Adrenal gland (tissue), 12 donors: ENCODE results near the gene TRAF2. TPM values are rescaled to one million over a fixed set of nuclear protein-coding genes. Genes with fewer than 3 reads are reported as not detected.

Source experiments
- DNase-seq, 7 donors: peaks; one replicate each; pipeline ENCODE4 v3.0.0-alpha.2; 2019 to 2020
- H3K27ac ChIP-seq, 5 donors: fragments of 200-600 bp; sonication (generic) in 4 of 5; 1 replicate in 3 of 5; 2 replicates in 2 of 5; pipeline versions ENCODE4 v1.5.1 to v1.8.0; 2016 to 2020; ENCODE audit warnings: mild to moderate bottlenecking in 1 of 5
- H3K27me3 ChIP-seq: fragments of 200-600 bp; 2 replicates; pipeline ENCODE4 v1.8.0; 2021
- H3K36me3 ChIP-seq, 2 donors: fragments of 200-600 bp; replicated peaks in 1 of 2; 1 replicate in 1 of 2; 2 replicates in 1 of 2; pipeline versions ENCODE4 v1.5.1 to v1.8.0; 2018 to 2022
- H3K4me1 ChIP-seq, 2 donors: fragments of 200-600 bp; replicated peaks in 1 of 2; 1 replicate in 1 of 2; 2 replicates in 1 of 2; pipeline versions ENCODE4 v1.5.1 to v1.8.0; 2018 to 2021
- H3K4me3 ChIP-seq, 4 donors: fragments of 200-600 bp; sonication (generic) in 3 of 4; one replicate each; pipeline ENCODE4 v1.5.1; 2016 to 2018
- H3K9me3 ChIP-seq, 3 donors: fragments of 200-600 bp; sonication (generic) in 1 of 3; replicated peaks in 1 of 3; 1 replicate in 2 of 3; 2 replicates in 1 of 3; pipeline versions ENCODE4 v1.5.1 to v1.8.0; 2016 to 2021
- CTCF ChIP-seq, 6 experiments: fragments of 450-650 bp in 4 of 6; fragments of 200-600 bp in 2 of 6; sonication (generic) in 1 of 6; IDR thresholded peaks; 1 replicate in 5 of 6; 2 replicates in 1 of 6; pipeline versions ENCODE4 v1.5.1 to v1.8.0; 2016 to 2021; ENCODE audit warnings: antibody characterized with exemption in 6 of 6, mild to moderate bottlenecking in 2 of 6, moderate library complexity in 1 of 6
- POLR2A ChIP-seq, 2 donors: fragments of 450-650 bp; IDR thresholded peaks; one replicate each; pipeline ENCODE4 v1.6.1; 2017; ENCODE audit warnings: antibody characterized with exemption in 2 of 2, mild to moderate bottlenecking in 2 of 2, moderate library complexity in 1 of 2
- WGBS, 4 donors: extraction: QIAGEN DNeasy Blood & Tissue Kit in 2 of 4; methylation state at CpG; one replicate each; pipeline versions ENCODE4 v1.1.5 to v1.1.7; 2013 to 2017; 5-methylcytosine and 5-hydroxymethylcytosine counted together
- intact Hi-C, 2 donors: fragments of 100-400 bp; cut with DNase I; formaldehyde crosslinking; loops; one replicate each; pipeline versions ENCODE4 v1.14.1 to v1.15.0; 2022 to 2023
- polyA plus RNA-seq, 3 donors: library from polyadenylated mRNA; stranded (reverse); fragments of 200-250 nt in 2 of 3; fragments of 350-450 nt in 1 of 3; fragmentation: Illumina TruSeq in 1 of 3; extraction: RNeasy Lipid Tissue Mini Kit (QIAGEN cat#74804) in 1 of 3; gene quantifications; one replicate each; pipeline ENCODE4 v1.2.3, GENCODE V29; 2013 to 2014
- total RNA-seq, 9 donors: library from RNA; depleted of rRNA in 4 of 9; stranded (reverse); fragments of >200 nt in 4 of 9; fragments of 120-200 nt in 1 of 9; fragmentation: NEBNext Ultra II Directional in 1 of 9; extraction: Animal tissue kit (Norgen Biotek cat#: 25700) in 1 of 9; gene quantifications; one replicate each; pipeline versions ENCODE4 v1.1.0 to v1.2.4, GENCODE V29; 2013 to 2023
- donor health status: healthy with polysubstance abuse.
- donor health status: Bipolar disorder and iron deficiency.
- donor health status: DM: yes; HTN: yes; CAD: no.
- donor health status: DM: no; HTN: no; CAD: no.
- donor health status: DM: no; HTN: no; CAD: no.
- donor health status: DM: yes; HTN: yes; CAD: no.

Gene TRAF2
- total and polyA plus RNA-seq, 12 donors = 3.4 to 24.7 (median 10.6) TPM

- H3K36me3 ChIP-seq = peaks cover 0 to 46% of the 10 kb centered on the region in 2 donors
- peaks cover 0 to 9% of the 10 kb centered on the region in 2 donors for H3K4me1 ChIP-seq
- TF ChIP-seq CTCF (IDR thresholded peaks at IDR 0.05) (no peak), POLR2A (IDR thresholded peaks at IDR 0.05) (no peak)
- peak overlapping the region in 1 of 5 donors; percentile 30 for H3K27ac ChIP-seq
- no peaks in the 10 kb centered on the region for H3K27me3 ChIP-seq
- H3K4me3 ChIP-seq = no peak overlapping the region
- DNase-seq = peak in 3 of 7 donors; percentile 27 to 44 (median 37)
- H3K9me3 ChIP-seq = no peaks in the 10 kb centered on the region
- WGBS, 4 donors = 43 to 67% (median 60%) methylated on average over 8 to 10 of the region's 10 CpGs
- intact Hi-C loops = no loop called here
Measured at GRCh38 chr9:136921718-136922117, 35.4 kb downstream of the TRAF2 start.

GRCh38 chr9:136922540-136922939, 36.2 kb downstream of the TRAF2 start:
- Histone ChIP-seq H3K9me3 (no peaks in the 10 kb centered on the region), H3K27ac (peak overlapping the region in 1 of 5 donors; percentile 30), H3K36me3 (peaks cover 0 to 39% of the 10 kb centered on the region in 2 donors), H3K4me1 (peaks cover 0 to 9% of the 10 kb centered on the region in 2 donors), H3K27me3 (no peaks in the 10 kb centered on the region), H3K4me3 (no peak overlapping the region)
- TF ChIP-seq POLR2A (IDR thresholded peaks at IDR 0.05) (no peak), CTCF (IDR thresholded peaks at IDR 0.05) (no peak)
- WGBS, 4 donors = 83 to 93% (median 91%) methylated on average over 15 to 19 of the region's 19 CpGs
- intact Hi-C loops = no loop called here
- no peak for DNase-seq

- no peak for DNase-seq
- Histone ChIP-seq H3K27ac (no peak overlapping the region), H3K4me3 (no peak overlapping the region), H3K36me3 (peaks cover 0 to 36% of the 10 kb centered on the region in 2 donors), H3K9me3 (no peaks in the 10 kb centered on the region), H3K27me3 (no peaks in the 10 kb centered on the region), H3K4me1 (peaks cover 0 to 9% of the 10 kb centered on the region in 2 donors)
- TF ChIP-seq CTCF (IDR thresholded peaks at IDR 0.05) = no peak
- TF ChIP-seq POLR2A (IDR thresholded peaks at IDR 0.05) = no peak
- 89 to 95% (median 94%) methylated on average over 15 to 19 of the region's 19 CpGs for WGBS, 4 donors
- intact Hi-C loops = no loop called here
Measured at GRCh38 chr9:136923881-136924280, 37.6 kb downstream of the TRAF2 start.

GRCh38 chr9:136925414-136926153, 39.3 kb downstream of the TRAF2 start:
- TF ChIP-seq POLR2A (IDR thresholded peaks at IDR 0.05) (no peak), CTCF (IDR thresholded peaks at IDR 0.05) (no peak)
- Histone ChIP-seq H3K36me3 (peaks cover 0 to 28% of the 10 kb centered on the region in 2 donors), H3K27ac (no peak overlapping the region), H3K9me3 (no peaks in the 10 kb centered on the region), H3K27me3 (no peaks in the 10 kb centered on the region), H3K4me1 (peaks cover 0 to 9% of the 10 kb centered on the region in 2 donors), H3K4me3 (no peak overlapping the region)
- 78 to 90% (median 85%) methylated on average over 14 to 33 of the region's 33 CpGs for WGBS, 4 donors
- no peak for DNase-seq
- intact Hi-C loops = no loop called here
